GM12878 (cell line): ENCODE results near the gene PRDM15. TPM values are rescaled to one million over a fixed set of nuclear protein-coding genes. Genes with fewer than 3 reads are reported as not detected.

Experiments
- ATAC-seq: fragments of 200-7000 bp; cut with Tn5 transposase; 3 replicates; pipeline ENCODE4 v1.9.1; 2020; ENCODE audit warnings: mild to moderate bottlenecking, moderate library complexity
- BruUV-seq: library from RNA; stranded (reverse); fragments of 400-500 nt; replicated peaks from 2 replicates; lab custom pipeline; 2021; lab: Mats Ljungman, UMichigan
- CTCF ChIA-PET: fragments of 300-600 bp; sonication (Branson Sonifier 250); formaldehyde crosslinking; extraction: SDS; loops from one replicate; lab custom pipeline; 2021; ENCODE audit warnings: inconsistent platforms; lab: Yijun Ruan, JAX
- POLR2A ChIA-PET: fragments of 350-600 bp; formaldehyde crosslinking; extraction: SDS; loops from one replicate; lab custom pipeline; 2021; ENCODE audit warnings: inconsistent platforms; lab: Charles Lee
- RAD21 ChIA-PET: fragments of 300-600 bp; sonication (Branson Sonifier 250); formaldehyde crosslinking; loops from one replicate; lab custom pipeline; 2023; ENCODE audit warnings: antibody characterized with exemption; ENCODE audit not compliant: unreplicated experiment; lab: Charles Lee
- SMC1A ChIA-PET: fragments of 300-600 bp; sonication (Branson Sonifier 250); formaldehyde crosslinking; loops from one replicate; lab custom pipeline; 2023; ENCODE audit not compliant: unreplicated experiment, uncharacterized antibody; lab: Charles Lee
- DNase-seq: peaks from one replicate; pipeline ENCODE4 v3.0.0-alpha.2; 2011; ENCODE audit warnings: low read depth, low spot score
- FAIRE-seq: peaks from 3 replicates; lab custom pipeline; 2011; peaks lifted over from hg19 to GRCh38; lab: Jason Lieb, UNC
- H2AFZ ChIP-seq: 2 replicates; pipeline ENCODE4 v1.6.0; 2011; ENCODE audit warnings: low read depth, low read length, control low read depth; ENCODE audit not compliant: control insufficient read depth
- H3K27ac ChIP-seq: 2 replicates; pipeline ENCODE4 v1.5.1; 2011; ENCODE audit warnings: control low read depth; ENCODE audit not compliant: control insufficient read depth, insufficient read depth
- H3K27me3 ChIP-seq, 2 experiments: replicated peaks in 1 of 2; 2 replicates each; pipeline versions ENCODE4 v1.6.0 to v1.6.1; 2011; ENCODE audit warnings: low read length in 1 of 2; ENCODE audit not compliant: control insufficient read depth in 2 of 2, insufficient read depth in 2 of 2
- H3K36me3 ChIP-seq, 2 experiments: 2 replicates each; pipeline ENCODE4 v1.5.1; 2011; ENCODE audit warnings: low read length in 1 of 2; ENCODE audit not compliant: control insufficient read depth in 2 of 2, insufficient read depth in 2 of 2
- H3K4me1 ChIP-seq: 2 replicates; pipeline ENCODE4 v1.6.1; 2011; ENCODE audit warnings: mild to moderate bottlenecking, low read length, moderate library complexity, mixed read lengths; ENCODE audit not compliant: control insufficient read depth, insufficient read depth
- H3K4me2 ChIP-seq: 2 replicates; pipeline ENCODE4 v1.6.0; 2011; ENCODE audit warnings: control low read depth; ENCODE audit not compliant: control insufficient read depth, insufficient read depth
- H3K4me3 ChIP-seq: fragments of 200-600 bp; sonication (generic); 2 replicates; pipeline ENCODE4 v1.5.1; 2016
- H3K79me2 ChIP-seq: 2 replicates; pipeline ENCODE4 v1.6.0; 2011; ENCODE audit warnings: low read length; ENCODE audit not compliant: control insufficient read depth, insufficient read depth
- H3K9ac ChIP-seq: 2 replicates; pipeline ENCODE4 v1.8.0; 2011; ENCODE audit warnings: low read length, control low read depth, mixed read lengths; ENCODE audit not compliant: control insufficient read depth, insufficient read depth
- H3K9me3 ChIP-seq: replicated peaks from 3 replicates; pipeline ENCODE4 v1.5.1; 2011; ENCODE audit warnings: mild to moderate bottlenecking, low read length; ENCODE audit not compliant: control insufficient read depth, insufficient read depth
- H4K20me1 ChIP-seq: 2 replicates; pipeline ENCODE4 v1.6.0; 2011; ENCODE audit not compliant: control insufficient read depth, insufficient read depth
- EGR1 ChIP-seq, 2 experiments: IDR thresholded peaks; 1 replicate in 1 of 2; 2 replicates in 1 of 2; pipeline ENCODE4 v1.6.1; 2011 to 2012; ENCODE audit warnings: low read depth in 2 of 2, low read length in 2 of 2, borderline replicate concordance in 1 of 2, mild to moderate bottlenecking in 1 of 2, moderate library complexity in 1 of 2
- EP300 ChIP-seq, 2 experiments: fragments of 150-350 bp in 1 of 2; IDR thresholded peaks; 2 replicates each; pipeline ENCODE4 v1.6.1; 2011 to 2012; ENCODE audit warnings: low read depth in 2 of 2, low read length in 2 of 2, borderline replicate concordance in 1 of 2, improper control_type of control experiment in 1 of 2, inconsistent platforms in 1 of 2; ENCODE audit not compliant: control insufficient read depth in 1 of 2
- IRF4 ChIP-seq: IDR thresholded peaks from 2 replicates; pipeline ENCODE4 v1.6.1; 2011; ENCODE audit warnings: low read depth, low read length
- MYC ChIP-seq: IDR thresholded peaks from 2 replicates; pipeline ENCODE4 v1.6.1; 2011; ENCODE audit warnings: mild to moderate bottlenecking, low read length, moderate library complexity, inconsistent platforms; ENCODE audit not compliant: insufficient read depth, insufficient replicate concordance, insufficient read length, severe bottlenecking
- NR2F1 ChIP-seq: fragments of 450-650 bp; conservative IDR thresholded peaks from 2 replicates; pipeline ENCODE4 v1.6.1; 2017; ENCODE audit warnings: mild to moderate bottlenecking
- WGBS: methylation state at CpG from one replicate; pipeline ENCODE4 v1.1.6; 2016; ENCODE audit warnings: low lambda C conversion rate; ENCODE audit not compliant: insufficient replicate concordance, insufficient coverage; ENCODE audit errors: missing lambda C conversion rate; 5-methylcytosine and 5-hydroxymethylcytosine counted together
- in situ Hi-C: fragments of 300-500 bp; cut with MboI; formaldehyde crosslinking; loops from 9 replicates; pipeline ENCODE4 v1.14.3; 2018; ENCODE audit warnings: mixed read lengths
- intact Hi-C: fragments of 100-400 bp; cut with micrococcal nuclease; formaldehyde crosslinking; loops from one replicate; pipeline ENCODE4 v1.14.2; 2022; ENCODE audit not compliant: unreplicated experiment
- polyA plus RNA-seq, 11 experiments: library from polyadenylated mRNA; depleted of rRNA in 4 of 11; unstranded in 6 of 11; stranded (reverse) in 5 of 11; fragments of >200 nt; fragmentation: Nextera tagmentation in 4 of 11; fragmentation: Illumina TruSeq in 1 of 11; extraction: Ambion mirVana in 4 of 11; extraction: Trizol in 1 of 11; gene quantifications; 1 replicate in 1 of 11; 2 replicates in 10 of 11; pipeline versions ENCODE4 v1.2.1 to v1.2.3, GENCODE V29; 2011 to 2016; ENCODE audit warnings: inconsistent platforms in 2 of 11, missing spikeins in 2 of 11, low read depth in 1 of 11
- total RNA-seq, 4 experiments: library from RNA; depleted of rRNA in 3 of 4; stranded (reverse); fragments of >200 nt in 3 of 4; fragmentation: Illumina TruSeq in 1 of 4; extraction: Trizol in 1 of 4; gene quantifications; 2 replicates each; pipeline versions ENCODE4 v1.2.1 to v1.2.3, GENCODE V29; 2013 to 2021

PRDM15 gene
- total and polyA plus RNA-seq, 10 of the 15 experiments (the other 5 are each of a cell fraction or from before 2014, with no cell fraction given): 2.2 to 16.0 (median 8.6) TPM

DNA sequence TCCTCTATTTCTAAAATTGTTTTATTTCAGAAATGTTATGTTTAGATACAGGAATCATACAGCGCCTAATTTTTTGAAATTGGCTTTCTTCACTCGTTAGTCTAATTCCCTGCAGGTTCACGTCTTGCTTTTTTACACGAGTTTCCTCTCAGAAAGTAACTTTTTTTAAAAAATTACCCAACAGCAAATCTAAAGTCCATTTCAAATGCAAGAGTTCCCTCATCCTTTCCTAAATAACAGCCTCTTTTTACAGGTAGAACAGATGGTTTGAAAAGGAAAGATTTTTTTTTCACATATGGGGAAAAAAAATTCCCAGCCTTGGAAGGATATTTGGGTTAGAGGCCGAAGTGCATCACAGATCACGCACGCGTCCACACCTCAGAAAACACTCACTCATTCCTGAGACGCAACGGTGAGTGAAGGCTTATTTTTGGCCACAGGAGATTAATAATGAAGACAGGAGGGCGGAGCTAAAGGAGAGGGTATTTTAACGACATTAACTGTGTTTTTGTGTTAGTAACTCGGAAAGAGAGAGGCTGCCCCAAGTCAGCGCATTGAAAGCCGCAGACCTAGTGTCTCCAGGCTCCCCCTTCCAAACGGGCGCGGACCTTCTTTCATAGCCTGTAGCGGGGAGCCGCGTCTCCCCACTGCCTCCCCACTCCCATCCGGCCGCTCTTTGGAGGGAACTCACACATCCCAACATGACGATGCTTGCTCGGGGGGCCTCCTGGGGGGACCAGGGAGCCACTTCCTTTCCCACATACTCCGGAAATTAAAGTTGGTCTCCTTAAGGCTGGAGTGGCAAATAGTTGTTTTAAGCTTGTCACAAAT lies 111.3 kb downstream of the PRDM15 start:
- H2AFZ ChIP-seq: no peak overlapping the region
- peak; percentile 37; the same call in 1 of the 3 replicates for ATAC-seq
- no peaks in the 10 kb centered on the region for H4K20me1 ChIP-seq
- peaks cover 10 to 32% of the 10 kb centered on the region in 2 experiments for H3K27me3 ChIP-seq
- H3K36me3 ChIP-seq: no peaks in the 10 kb centered on the region
- no peaks in the 10 kb centered on the region for H3K4me1 ChIP-seq
- SMC1A ChIA-PET: interaction anchor here (1.0 to 3.1 kb wide), 10 partner anchors 49 to 485 kb away, joined by 3 to 13 read pairs (median 4); no protein-coding TSS in a partner anchor
- WGBS: 2% methylated on average over 26 of the region's 26 CpGs
- H3K4me3 ChIP-seq: no peak overlapping the region; the same call in 1 of the 2 replicates
- TF ChIP-seq MYC (no peak), EGR1 (IDR thresholded peaks at IDR 0.05; ENCODE audit: borderline replicate concordance in 1 of 2, low read depth in 2 of 2, low read length in 2 of 2) (no peak), NR2F1 (no peak), IRF4 (no peak), EP300 (IDR thresholded peaks at IDR 0.05; ENCODE audit: borderline replicate concordance in 1 of 2, control insufficient read depth in 1 of 2, low read depth in 2 of 2, low read length in 2 of 2) (no peak)
- TF ChIP-seq, all 136 proteins: peak for 0
- Histone ChIP-seq H3K9ac (no peak overlapping the region), H3K27ac (no peak overlapping the region), H3K9me3 (no peaks in the 10 kb centered on the region; the same call in 1 of the 3 replicates), H3K79me2 (no peaks in the 10 kb centered on the region), H3K4me2 (no peak overlapping the region; the same call in 1 of the 2 replicates)
- intact Hi-C loops (no loop called here), in situ Hi-C loops (no loop called here)
- CTCF ChIA-PET: interaction anchor here (0.6 to 3.4 kb wide), 14 partner anchors 9 to 485 kb away, joined by 3 to 21 read pairs (median 4); no protein-coding TSS in a partner anchor
- RAD21 ChIA-PET: interaction anchor here (1.0 to 1.4 kb wide), 11 partner anchors 12 to 484 kb away, joined by 3 to 10 read pairs (median 3); no protein-coding TSS in a partner anchor
- FAIRE-seq: no peak
- POLR2A ChIA-PET: interaction anchor here (0.7 to 1.7 kb wide), 4 partner anchors 11 to 398 kb away, joined by 3 to 6 read pairs (median 4); no protein-coding TSS in a partner anchor
- DNase-seq: no peak
- no TSS peak for BruUV-seq
